Brain pericyte (primary cell): Measurements from ENCODE around the gene ZNRF1.
"Not testable (repeated sequence)": the region's sequence is repeated elsewhere in the genome, so short reads cannot be mapped to it uniquely, and the experiment has no call there.

ENCODE experiments used
- DNase-seq: peaks from one replicate; pipeline ENCODE4 v3.0.0-alpha.2; 2012; ENCODE audit warnings: low read depth, low spot score

ZNRF1 gene

GRCh38 chr16:74998481-74999218 is at the start of gene ZNRF1:
TSS of gene ZNRF1 (plus strand) at chr16:74999024. CDS start at chr16:74999672, 648 bp downstream.
- peak; percentile 30 for DNase-seq

- DNase-seq: no peak
Measured at GRCh38 chr16:74949309-74949708, 49.5 kb upstream of the ZNRF1 start.

- DNase-seq: no peak
Measured at GRCh38 chr16:74950511-74950910, 48.3 kb upstream of the ZNRF1 start.

DNA sequence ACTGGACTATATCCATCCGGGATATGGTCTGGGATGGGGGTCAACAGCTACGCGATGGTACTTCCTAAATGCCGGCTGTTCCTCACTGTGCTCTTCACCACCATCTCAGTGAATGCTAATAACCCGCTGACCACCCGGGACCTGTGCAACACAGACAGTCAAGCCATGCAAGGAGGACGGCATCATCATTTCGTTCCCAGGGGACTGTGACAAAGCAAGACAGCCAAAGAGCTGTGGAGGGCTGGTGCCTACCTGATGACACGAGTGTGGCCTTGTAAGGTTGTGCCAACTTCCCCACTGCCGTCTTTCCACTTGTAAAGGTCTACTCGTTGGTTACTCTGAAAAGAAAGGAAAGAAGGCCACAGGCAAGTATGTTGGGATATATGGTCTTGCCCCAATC is 47.6 kb upstream of the ZNRF1 start:
- no peak for DNase-seq

- no peak for DNase-seq
Measured at GRCh38 chr16:74951681-74952080, 47.1 kb upstream of the ZNRF1 start.

- DNase-seq: no peak
Measured at GRCh38 chr16:74954763-74955162, 44.1 kb upstream of the ZNRF1 start.

GRCh38 chr16:74973304-74973703 is 25.5 kb upstream of the ZNRF1 start:
- no peak for DNase-seq

GRCh38 chr16:74975591-74975990 is 23.2 kb upstream of the ZNRF1 start:
- DNase-seq: no peak

DNA sequence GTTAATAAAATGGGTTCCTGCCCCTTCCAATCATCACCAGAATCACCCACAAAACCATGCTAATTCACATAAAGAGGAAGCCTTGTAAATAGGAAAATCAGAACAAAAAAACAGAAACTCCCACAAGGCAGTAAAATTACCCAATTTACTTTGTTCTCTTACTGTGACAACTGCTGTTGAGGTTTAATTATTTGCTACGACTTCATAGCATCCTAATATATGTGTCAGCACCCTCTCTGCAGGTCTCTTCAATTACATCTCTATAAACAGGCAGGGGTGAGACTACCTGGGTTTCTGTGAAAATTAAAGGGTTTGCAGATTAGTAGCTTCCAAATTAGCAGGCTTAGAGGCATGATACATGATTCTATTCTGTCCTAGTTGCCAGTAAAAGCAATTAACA is 16.6 kb upstream of the ZNRF1 start:
- DNase-seq: no peak

- no peak for DNase-seq
Measured at GRCh38 chr16:74984194-74984528, 14.7 kb upstream of the ZNRF1 start.

DNA sequence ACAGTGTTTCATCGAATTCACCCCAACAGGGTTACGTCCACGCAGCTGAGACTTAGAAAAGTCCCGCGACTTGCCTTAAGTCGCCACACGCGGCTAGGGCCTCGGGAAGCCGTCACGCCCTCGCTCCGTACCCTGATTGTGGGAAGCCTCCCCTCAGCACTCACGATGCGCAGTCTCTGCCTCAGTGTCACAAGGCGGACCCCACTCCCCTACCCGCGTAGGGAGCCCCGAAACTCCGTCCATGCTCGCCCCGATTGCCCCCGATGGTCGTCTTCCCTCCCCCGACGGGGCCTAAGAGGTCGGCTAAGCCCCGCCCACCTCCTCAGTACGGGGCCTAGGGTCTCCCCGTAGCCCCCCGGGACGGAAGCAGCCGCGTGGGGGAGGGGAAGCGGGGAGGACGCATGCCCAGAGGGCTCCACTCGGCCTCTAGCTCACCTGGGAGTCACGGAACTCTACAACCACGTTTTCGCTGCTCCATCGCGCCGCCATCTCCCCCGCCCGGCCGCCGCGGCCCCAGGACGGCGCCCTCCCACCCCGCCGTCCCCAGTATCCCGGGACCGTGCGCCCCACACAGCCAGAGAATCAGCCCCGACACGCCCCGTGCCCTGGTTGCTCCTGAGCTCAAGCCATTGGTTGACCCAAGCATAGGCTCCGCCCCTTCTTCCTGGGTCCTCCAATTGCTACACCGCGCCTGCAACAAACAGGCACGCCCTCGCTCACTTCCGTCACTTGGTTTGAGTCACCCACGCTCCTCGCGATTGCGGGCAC is 14.1 kb upstream of the ZNRF1 start, which contains the start of gene WDR59:
TSS of gene WDR59 (minus strand) at position 595 of the 768 bp plus-strand sequence. CDS start at position 489, 106 bp downstream.
- DNase-seq: peak; percentile 96

GRCh38 chr16:74987027-74987681 is 11.7 kb upstream of the ZNRF1 start:
- no peak for DNase-seq

- not testable (repeated sequence) for DNase-seq
Measured at GRCh38 chr16:74989864-74990263, 9.0 kb upstream of the ZNRF1 start.

GRCh38 chr16:74990832-74991231 is 8.0 kb upstream of the ZNRF1 start:
- DNase-seq: no peak

DNA sequence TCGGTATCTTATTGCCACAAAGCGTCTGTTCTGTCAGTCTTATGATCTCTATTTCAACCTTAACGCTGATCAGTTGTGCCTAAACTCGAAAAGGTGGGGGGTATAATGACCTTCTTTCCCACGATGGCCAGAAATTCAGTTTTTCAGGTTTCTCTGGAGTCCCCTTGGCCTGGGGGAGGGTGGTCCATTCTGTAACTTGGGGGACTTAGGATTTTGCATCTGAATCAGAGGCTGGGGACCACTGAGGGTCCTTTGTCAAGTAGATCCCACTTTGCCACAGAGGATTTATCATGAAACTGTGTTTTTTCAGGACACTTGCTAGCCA is 7.6 kb upstream of the ZNRF1 start:
- no peak for DNase-seq

DNA sequence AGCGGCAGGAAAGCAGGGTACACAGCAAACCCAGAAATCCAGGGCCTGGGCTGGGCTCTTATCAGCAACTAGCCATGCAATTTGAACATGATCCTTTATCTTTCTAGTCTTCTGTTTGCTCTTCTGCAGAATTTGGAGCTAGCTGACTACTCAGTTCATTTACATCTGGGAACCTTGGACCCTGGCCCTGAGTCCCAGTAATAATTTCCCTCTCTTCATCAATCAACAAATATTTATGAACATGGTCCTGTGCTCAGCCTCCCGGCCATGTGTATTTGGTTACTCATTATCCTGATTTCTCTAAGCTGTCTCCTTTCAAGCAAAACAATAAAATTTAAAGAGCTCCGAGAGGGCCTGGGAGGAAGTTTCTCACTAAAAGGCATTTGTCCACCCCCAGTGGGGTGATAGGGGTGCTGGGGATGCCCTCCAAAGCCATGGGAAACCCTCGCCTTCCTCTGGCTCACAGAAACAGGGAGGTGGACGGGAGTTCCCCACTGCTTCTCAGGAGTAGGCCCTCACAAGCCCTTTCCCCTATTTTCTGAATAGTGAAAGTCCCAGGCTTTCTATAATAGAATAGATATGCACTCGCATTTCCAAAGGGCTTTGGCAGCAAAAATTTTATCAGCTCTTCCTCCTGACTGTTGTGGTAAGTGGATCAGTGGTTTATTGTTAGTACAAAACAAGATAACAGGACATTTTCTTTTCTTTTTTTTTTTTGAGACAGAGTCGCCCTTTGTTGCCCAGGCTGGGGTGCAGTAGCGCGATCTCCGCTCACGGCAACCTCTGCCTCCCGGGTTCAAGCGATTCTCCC is 7.0 kb upstream of the ZNRF1 start:
- no peak for DNase-seq

- no peak for DNase-seq
Measured at GRCh38 chr16:74995986-74996385, 2.8 kb upstream of the ZNRF1 start.

DNA sequence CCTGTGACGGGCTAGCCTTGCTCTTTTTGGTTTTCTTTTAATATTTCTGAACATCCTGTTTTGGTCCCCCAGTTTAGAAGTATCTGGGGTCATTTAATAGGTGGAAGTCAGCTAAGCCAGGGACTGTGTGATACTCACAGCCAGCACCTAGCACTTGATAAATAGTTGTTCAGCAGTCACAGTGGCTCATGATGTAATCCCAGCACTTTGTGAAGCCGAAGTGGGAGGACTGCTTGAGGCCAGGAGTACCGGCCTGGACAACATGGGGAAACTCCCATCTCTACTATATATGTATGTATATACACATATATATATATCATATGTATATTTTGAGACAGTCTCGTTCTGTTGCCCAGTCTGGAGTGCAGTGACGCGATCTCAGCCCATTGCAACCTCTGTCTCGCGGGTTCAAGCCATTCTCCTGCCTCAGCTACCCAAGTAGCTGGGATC is 1.8 kb upstream of the ZNRF1 start:
- DNase-seq: no peak

- DNase-seq: no peak
Measured at GRCh38 chr16:74999219-74999608, 390 bp downstream of the ZNRF1 start.

- no peak for DNase-seq
Measured at GRCh38 chr16:74999609-75000480, 1.0 kb downstream of the ZNRF1 start.
